WERI-Rb-1 (cell line): Measurements from ENCODE around the gene CREB1.

Source experiments
- DNase-seq: peaks from one replicate; pipeline ENCODE4 v3.0.0-alpha.2; 2020
- H3K27ac ChIP-seq: fragments of 250-450 bp; sonication (Bioruptor Pico); 2 replicates; pipeline ENCODE4 v1.5.1; 2020; ENCODE audit warnings: mild to moderate bottlenecking, moderate library complexity
- H3K27me3 ChIP-seq: fragments of 250-450 bp; sonication (Bioruptor Pico); 2 replicates; pipeline ENCODE4 v1.5.1; 2021; ENCODE audit warnings: mild to moderate bottlenecking, low read depth, moderate library complexity; ENCODE audit not compliant: insufficient read depth, severe bottlenecking
- H3K36me3 ChIP-seq: fragments of 250-450 bp; sonication (Bioruptor Pico); 2 replicates; pipeline ENCODE4 v1.5.1; 2020; ENCODE audit warnings: mild to moderate bottlenecking, moderate library complexity
- H3K4me3 ChIP-seq: 2 replicates; pipeline ENCODE4 v1.5.1; 2011; ENCODE audit warnings: low read depth, mild to moderate bottlenecking, control low read depth, low read length
- H3K9me3 ChIP-seq: fragments of 250-450 bp; sonication (Bioruptor Pico); 2 replicates; pipeline ENCODE4 v1.5.1; 2021; ENCODE audit warnings: mild to moderate bottlenecking, moderate library complexity; ENCODE audit not compliant: severe bottlenecking
- TF ChIP-seq, protein P1 (sequence below): IDR thresholded peaks from 2 replicates; pipeline ENCODE4 v1.5.1; 2011; ENCODE audit warnings: low read depth, mild to moderate bottlenecking, control low read depth, inconsistent platforms, low read length

Gene CREB1

DNA sequence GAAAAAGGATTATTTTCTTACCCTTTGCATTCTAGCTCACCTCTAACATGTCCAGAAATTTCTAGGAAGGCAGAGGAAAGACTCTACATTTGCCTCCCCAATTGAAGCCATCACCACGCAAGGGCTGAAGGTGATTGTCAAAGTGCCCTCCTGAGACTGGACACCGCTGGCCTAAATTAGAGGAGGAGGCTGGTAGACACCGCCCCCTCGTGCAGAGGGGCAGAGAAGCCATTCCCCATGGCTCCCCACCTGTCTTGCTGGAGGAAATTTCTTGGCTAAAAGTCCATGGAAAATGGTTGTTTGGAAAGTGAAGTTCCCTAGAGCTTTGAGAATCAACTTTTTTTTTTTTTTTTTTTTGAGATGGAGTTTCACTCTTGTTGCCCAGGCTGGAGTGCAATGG lies 31.3 kb upstream of the CREB1 start:
- Histone ChIP-seq H3K9me3 (no peaks in the 10 kb centered on the region), H3K27me3 (no peaks in the 10 kb centered on the region), H3K4me3 (no peak overlapping the region), H3K36me3 (no peaks in the 10 kb centered on the region), H3K27ac (no peak overlapping the region)
- DNase-seq: no peak
- TF ChIP-seq, protein P1, sequence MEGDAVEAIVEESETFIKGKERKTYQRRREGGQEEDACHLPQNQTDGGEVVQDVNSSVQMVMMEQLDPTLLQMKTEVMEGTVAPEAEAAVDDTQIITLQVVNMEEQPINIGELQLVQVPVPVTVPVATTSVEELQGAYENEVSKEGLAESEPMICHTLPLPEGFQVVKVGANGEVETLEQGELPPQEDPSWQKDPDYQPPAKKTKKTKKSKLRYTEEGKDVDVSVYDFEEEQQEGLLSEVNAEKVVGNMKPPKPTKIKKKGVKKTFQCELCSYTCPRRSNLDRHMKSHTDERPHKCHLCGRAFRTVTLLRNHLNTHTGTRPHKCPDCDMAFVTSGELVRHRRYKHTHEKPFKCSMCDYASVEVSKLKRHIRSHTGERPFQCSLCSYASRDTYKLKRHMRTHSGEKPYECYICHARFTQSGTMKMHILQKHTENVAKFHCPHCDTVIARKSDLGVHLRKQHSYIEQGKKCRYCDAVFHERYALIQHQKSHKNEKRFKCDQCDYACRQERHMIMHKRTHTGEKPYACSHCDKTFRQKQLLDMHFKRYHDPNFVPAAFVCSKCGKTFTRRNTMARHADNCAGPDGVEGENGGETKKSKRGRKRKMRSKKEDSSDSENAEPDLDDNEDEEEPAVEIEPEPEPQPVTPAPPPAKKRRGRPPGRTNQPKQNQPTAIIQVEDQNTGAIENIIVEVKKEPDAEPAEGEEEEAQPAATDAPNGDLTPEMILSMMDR: no peak

DNA sequence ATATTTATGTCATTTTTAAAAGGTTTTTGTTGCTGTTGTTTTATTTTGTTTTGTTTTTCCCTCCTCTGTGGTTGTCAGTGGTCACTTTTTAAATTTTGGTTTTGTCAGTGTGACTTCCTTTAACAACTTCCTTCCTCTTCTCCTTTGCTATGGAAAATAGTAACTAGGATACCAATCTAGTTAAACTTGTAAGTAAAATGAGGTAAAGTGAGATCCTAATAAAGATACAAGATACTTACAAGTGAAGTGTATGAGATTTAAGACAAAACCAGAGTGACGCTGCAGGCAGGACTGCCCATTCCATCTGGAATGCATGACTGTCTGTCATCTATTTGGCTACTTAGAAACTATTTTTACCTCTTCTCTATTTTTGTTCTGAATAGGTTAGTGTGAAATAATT lies 30.6 kb upstream of the CREB1 start:
- Histone ChIP-seq H3K36me3 (no peaks in the 10 kb centered on the region), H3K9me3 (no peaks in the 10 kb centered on the region), H3K27me3 (no peaks in the 10 kb centered on the region), H3K4me3 (no peak overlapping the region), H3K27ac (no peak overlapping the region)
- DNase-seq: no peak
- TF ChIP-seq, protein P1: no peak

DNA sequence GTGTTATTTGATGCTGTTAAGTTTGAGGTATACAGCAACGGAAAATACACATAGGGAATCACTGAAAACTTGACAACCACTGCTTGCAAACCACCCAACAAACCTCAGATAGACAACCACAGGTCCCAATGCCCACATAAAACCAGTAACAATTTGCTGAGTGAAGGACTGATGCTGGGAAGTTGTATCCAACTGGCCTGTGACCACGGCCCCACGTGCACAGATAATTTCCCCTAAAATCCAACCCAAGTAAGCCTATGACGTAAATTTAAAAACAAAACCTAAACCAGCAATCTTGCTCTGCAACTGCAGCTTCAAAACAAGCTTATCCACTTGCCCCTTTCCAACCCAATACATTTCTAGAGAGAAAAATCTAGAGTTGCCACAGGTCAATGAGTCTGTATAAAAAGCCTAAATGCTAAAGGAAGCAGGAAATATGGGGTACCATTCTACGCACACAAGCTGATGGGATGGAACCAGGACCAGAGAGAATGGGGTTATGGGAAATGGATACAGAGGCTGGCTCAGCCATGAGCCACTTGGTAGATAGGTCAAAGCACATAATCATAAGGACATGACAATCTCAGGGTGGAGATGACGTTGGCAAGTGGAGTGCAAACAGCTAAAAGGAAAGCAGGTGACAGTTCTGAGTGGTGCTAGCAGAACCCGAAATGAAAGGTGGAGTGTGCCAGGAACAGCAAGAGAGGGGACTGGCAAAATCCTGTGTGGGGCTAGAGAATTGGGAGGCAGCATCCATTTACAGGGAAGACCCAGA lies 27.8 kb upstream of the CREB1 start:
- Histone ChIP-seq H3K27ac (no peak overlapping the region), H3K27me3 (no peaks in the 10 kb centered on the region), H3K4me3 (no peak overlapping the region), H3K36me3 (no peaks in the 10 kb centered on the region), H3K9me3 (no peaks in the 10 kb centered on the region)
- no peak for DNase-seq
- TF ChIP-seq, protein P1: no peak

DNA sequence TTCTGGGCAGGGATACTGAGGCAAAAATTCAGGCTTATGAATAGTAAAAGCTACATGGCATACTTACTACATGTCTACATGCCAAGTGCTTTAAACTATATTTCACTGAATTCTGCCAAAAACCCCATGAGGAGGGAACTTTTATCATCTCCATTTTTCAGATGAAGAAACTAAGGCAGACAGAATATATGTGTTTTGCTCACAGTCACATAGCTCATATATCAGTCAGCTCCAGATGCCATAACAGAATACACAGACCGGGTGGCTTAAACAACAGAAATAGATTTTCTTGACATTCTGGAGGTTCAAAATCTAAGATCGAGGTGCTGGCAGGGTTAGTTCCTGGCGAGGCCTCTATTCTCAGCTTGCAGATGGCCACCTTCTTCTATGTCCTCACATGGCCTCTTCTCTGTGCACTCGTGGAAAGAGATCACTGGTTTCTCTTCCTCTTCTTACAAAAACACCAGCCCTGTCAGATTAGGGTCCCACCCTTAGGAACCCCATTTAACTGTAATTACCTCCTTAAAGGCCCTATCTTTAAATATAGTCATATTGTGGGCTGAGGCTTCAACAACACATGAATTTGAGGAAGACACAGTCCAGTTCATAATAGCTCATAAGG lies 27.1 kb upstream of the CREB1 start:
- Histone ChIP-seq H3K27me3 (no peaks in the 10 kb centered on the region), H3K4me3 (no peak overlapping the region)
- no peak for DNase-seq

DNA sequence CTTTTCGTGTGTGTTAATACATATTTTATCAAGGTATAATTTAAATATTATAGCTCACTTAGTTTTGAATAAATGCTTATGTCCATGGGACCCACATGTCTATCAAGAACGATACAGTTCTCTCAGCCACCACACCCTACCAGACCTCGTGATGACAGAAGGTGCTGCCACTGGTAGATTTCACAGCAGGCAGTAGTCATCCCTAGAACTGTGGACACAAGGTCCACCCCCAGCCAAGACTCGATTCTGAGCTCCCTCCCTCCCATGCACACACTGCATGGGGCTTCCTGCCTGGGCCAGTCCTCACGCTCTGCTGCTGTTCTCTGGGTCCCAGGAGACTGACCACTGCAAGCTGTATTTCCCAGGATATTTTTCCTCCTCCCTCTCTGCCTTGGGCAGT lies 26.5 kb upstream of the CREB1 start:
- H3K27ac ChIP-seq: no peak overlapping the region
- no peak overlapping the region for H3K4me3 ChIP-seq
- no peaks in the 10 kb centered on the region for H3K27me3 ChIP-seq
- no peak for DNase-seq
- no peaks in the 10 kb centered on the region for H3K36me3 ChIP-seq
- H3K9me3 ChIP-seq: no peaks in the 10 kb centered on the region
- TF ChIP-seq, protein P1: no peak

More for the DNA sequence above, 27.1 kb upstream of the CREB1 start:
- TF ChIP-seq, protein P1: no peak
- no peak overlapping the region for H3K27ac ChIP-seq
- H3K9me3 ChIP-seq: no peaks in the 10 kb centered on the region
- H3K36me3 ChIP-seq: no peaks in the 10 kb centered on the region
